ENCODE measurements around the gene NHSL2. TPM values are rescaled to one million over a fixed set of nuclear protein-coding genes. Genes with fewer than 3 reads are reported as not detected.

Gene NHSL2
- total RNA-seq, 1 donor from 2014 or later = 0.29 TPM

DNA sequence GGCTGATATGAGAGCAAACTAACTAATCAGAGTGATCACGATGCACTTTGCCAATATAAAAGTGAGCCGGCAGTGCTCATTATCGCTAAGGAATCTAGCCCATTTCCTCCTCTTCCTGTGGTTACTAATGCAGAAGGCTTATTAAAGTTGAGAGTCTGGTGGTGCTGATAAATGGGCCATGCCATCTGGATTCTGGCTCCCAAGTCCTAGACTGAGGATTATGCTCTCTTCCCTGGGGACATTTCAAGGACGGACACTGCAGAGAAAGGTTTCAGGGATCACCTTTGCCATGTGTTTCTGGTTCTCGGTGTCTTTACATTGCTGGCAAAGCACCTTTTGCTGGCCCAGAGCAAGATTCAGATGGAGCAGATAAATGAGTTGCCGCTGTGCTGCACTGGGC is 135.8 kb downstream of the NHSL2 start:
- Mint-ChIP-seq H3K36me3 (ENCODE audit: low read depth) (no peaks in the 10 kb centered on the region), H3K4me3 (no peak overlapping the region), H3K4me1 (no peaks in the 10 kb centered on the region), H3K9me3 (no peaks in the 10 kb centered on the region), H3K27ac (no peak overlapping the region), H3K27me3 (peaks cover 3% of the 10 kb centered on the region)
- POLR2A ChIA-PET = no interaction called here
- DNase-seq = no peak
- TF ChIP-seq, protein P1, sequence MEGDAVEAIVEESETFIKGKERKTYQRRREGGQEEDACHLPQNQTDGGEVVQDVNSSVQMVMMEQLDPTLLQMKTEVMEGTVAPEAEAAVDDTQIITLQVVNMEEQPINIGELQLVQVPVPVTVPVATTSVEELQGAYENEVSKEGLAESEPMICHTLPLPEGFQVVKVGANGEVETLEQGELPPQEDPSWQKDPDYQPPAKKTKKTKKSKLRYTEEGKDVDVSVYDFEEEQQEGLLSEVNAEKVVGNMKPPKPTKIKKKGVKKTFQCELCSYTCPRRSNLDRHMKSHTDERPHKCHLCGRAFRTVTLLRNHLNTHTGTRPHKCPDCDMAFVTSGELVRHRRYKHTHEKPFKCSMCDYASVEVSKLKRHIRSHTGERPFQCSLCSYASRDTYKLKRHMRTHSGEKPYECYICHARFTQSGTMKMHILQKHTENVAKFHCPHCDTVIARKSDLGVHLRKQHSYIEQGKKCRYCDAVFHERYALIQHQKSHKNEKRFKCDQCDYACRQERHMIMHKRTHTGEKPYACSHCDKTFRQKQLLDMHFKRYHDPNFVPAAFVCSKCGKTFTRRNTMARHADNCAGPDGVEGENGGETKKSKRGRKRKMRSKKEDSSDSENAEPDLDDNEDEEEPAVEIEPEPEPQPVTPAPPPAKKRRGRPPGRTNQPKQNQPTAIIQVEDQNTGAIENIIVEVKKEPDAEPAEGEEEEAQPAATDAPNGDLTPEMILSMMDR (IDR thresholded peaks at IDR 0.05) = no peak
- CTCF ChIA-PET = interaction anchor here (1.1 to 1.7 kb wide), 2 partner anchors 80 to 85 kb away, joined by 3 to 4 read pairs; partner anchors contain the start of gene RTL5
- intact Hi-C loops (cut with micrococcal nuclease) = no loop called here
- no peak for ATAC-seq (ENCODE audit: low read depth)

DNA sequence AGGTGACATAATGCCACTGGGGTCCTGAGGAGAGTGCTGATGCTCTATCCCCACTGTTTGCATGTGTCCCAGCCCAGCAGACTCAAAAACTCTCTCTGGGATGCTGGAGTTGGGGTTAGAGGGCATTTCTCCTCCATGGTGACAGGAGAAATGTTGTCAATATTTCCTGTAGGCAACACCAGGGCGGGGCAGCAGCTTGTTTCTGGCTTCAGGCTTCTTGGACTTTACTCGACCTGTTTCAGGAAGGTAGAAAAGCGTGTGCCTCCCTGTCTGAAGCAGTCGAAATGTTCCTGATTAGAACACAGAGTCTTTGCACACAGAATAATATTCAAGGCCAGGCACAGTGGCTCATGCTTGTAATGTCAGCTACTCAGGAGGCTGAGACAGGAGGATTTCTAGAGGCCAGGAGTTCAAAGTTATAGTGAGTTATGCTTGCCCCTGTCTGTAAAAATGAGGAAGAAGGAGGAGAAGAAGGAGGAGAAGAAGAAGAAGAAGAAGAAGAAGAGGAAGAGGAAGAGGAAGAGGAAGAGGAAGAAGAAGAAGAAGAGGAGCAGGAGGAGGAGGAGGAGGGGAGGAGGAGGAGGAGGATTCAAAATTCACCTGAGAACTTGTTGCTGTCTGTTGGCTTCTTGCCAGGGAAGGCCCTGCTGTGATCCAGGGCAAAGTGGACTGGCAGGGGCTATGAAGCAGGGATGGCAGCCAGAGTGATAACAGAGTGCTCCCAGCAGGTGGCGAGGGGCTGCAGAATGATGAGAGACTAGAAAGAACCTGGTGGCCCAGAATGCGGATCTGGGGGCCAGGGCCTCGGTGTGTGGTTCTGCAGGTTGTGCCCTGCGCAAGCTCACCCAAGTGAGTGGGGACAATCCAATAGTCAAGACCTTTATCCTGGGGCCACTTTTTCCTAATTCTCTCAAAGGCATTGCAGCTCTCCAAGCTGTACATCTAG is 138.1 kb downstream of the NHSL2 start:
- Mint-ChIP-seq H3K36me3 (ENCODE audit: low read depth) (no peaks in the 10 kb centered on the region), H3K9me3 (no peaks in the 10 kb centered on the region), H3K4me1 (no peaks in the 10 kb centered on the region), H3K27me3 (peaks cover 3% of the 10 kb centered on the region), H3K27ac (no peak overlapping the region), H3K4me3 (no peak overlapping the region)
- ATAC-seq (ENCODE audit: low read depth) = no peak
- DNase-seq = no peak
- ChIA-PET CTCF (interaction anchor here (1.1 kb wide), 1 partner anchor 78 kb away, joined by 4 read pairs; no protein-coding TSS in a partner anchor), POLR2A (no interaction called here)
- intact Hi-C loops (cut with micrococcal nuclease) = loop anchor here (1.0 kb wide), 1 partner anchor 78 kb away; no protein-coding TSS in a partner anchor
- TF ChIP-seq, protein P1 (IDR thresholded peaks at IDR 0.05) = no peak

DNA sequence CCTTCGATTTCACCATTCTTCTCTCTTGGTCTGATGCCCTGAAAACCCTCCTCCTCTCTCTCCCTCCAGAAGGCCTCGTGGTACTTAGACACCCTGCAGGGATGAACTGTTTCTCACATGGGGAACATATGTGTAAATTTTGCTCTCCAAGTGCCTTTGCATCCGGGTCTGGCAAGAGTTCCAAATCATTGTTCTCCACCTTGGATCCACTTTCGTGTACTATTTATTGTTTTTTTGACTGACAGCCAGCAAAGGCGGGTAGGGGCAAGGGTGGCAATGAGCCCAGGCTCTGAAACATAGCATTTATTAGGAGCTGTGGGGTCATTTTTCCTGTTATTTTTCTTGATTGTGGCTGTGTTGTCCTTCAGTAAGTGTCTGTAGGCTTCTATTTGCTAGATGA is 139.4 kb downstream of the NHSL2 start:
- Mint-ChIP-seq H3K4me1 (no peaks in the 10 kb centered on the region), H3K9me3 (no peaks in the 10 kb centered on the region), H3K36me3 (ENCODE audit: low read depth) (no peaks in the 10 kb centered on the region), H3K27me3 (peaks cover 5% of the 10 kb centered on the region), H3K4me3 (no peak overlapping the region), H3K27ac (no peak overlapping the region)
- POLR2A ChIA-PET = no interaction called here
- CTCF ChIA-PET = no interaction called here
- intact Hi-C loops (cut with micrococcal nuclease) = no loop called here
- ATAC-seq (ENCODE audit: low read depth) (no peak), DNase-seq (no peak)
- TF ChIP-seq, protein P1 (IDR thresholded peaks at IDR 0.05) = no peak

DNA sequence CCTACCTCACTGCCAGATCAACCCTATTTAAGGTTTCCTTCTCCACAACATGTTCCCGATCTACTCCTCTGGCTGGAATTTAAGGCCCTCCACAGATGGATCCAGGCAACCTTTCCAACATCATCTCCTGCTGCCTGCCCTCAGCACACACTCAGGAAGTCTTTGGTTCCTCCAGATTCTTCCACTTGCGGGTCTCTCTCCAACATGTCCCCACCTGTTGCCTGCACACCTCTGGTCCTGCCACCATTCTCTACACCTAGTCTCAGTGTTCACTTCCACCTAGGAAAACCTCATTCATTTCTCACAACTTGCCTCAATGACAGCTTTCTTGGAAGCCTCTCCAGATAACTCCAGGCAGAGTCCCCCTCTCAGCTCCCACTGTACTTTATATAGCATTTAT is 140.9 kb downstream of the NHSL2 start:
- Mint-ChIP-seq H3K9me3 (no peaks in the 10 kb centered on the region), H3K27me3 (peaks cover 4% of the 10 kb centered on the region), H3K4me1 (no peaks in the 10 kb centered on the region), H3K36me3 (ENCODE audit: low read depth) (no peaks in the 10 kb centered on the region), H3K4me3 (no peak overlapping the region), H3K27ac (no peak overlapping the region)
- TF ChIP-seq, protein P1 (IDR thresholded peaks at IDR 0.05) = no peak
- CTCF ChIA-PET = no interaction called here
- intact Hi-C loops (cut with micrococcal nuclease) = no loop called here
- no peak for ATAC-seq (ENCODE audit: low read depth)
- DNase-seq = no peak
- POLR2A ChIA-PET = no interaction called here

DNA sequence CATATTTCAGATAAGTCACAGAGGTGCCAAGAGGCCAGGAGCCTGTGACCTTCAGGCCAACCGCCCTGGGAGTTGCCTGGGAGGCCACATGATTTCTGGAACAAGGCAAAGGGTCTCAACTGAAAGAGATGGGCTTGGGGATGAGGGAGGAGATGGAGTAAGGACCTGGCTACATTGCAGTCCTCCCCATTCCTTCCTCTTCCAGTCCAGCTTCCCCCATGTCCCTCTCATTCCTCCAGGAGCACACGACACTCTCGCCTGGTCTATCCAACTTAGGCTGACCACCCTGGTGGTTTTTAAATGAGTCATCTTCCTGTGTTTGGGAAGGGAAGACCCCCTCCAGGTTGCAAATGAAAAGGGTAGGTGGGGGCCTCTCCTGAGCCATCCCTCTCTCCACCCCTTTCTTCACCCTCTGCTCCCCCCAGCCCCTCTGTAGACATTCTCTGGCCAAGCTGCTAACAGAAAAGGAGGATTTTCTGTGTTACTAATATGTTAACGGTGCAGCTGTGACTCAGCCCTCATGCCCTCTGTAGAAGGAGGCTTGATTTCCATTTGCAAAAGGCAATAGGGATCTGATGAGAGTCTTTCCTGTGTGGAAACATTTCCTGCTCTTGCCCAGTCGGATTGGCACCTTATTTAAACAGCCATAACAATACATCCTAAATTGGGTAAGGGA is 141.9 kb downstream of the NHSL2 start:
- ATAC-seq (ENCODE audit: low read depth) = no peak
- CTCF ChIA-PET = no interaction called here

More for the DNA sequence above, 141.9 kb downstream of the NHSL2 start:
- peaks cover 4% of the 10 kb centered on the region for H3K27me3 Mint-ChIP-seq
- no peak for DNase-seq
- intact Hi-C loops (cut with micrococcal nuclease) = no loop called here
- TF ChIP-seq, protein P1 (IDR thresholded peaks at IDR 0.05) = no peak
- H3K9me3 Mint-ChIP-seq = no peaks in the 10 kb centered on the region
- H3K4me1 Mint-ChIP-seq = no peaks in the 10 kb centered on the region
- H3K4me3 Mint-ChIP-seq = no peak overlapping the region
- no peak overlapping the region for H3K27ac Mint-ChIP-seq
- no peaks in the 10 kb centered on the region for H3K36me3 Mint-ChIP-seq (ENCODE audit: low read depth)
- POLR2A ChIA-PET = no interaction called here
